HepG2 (cell line): ENCODE measurements around the gene CDC42EP5. TPM values are rescaled to one million over a fixed set of nuclear protein-coding genes. Genes with fewer than 3 reads are reported as not detected.
A peak's percentile ranks its signal among the peaks of the same experiment; 100 is the strongest.

Experiments
- ARNT2 ChIP-seq: sonication (generic); formaldehyde crosslinking; IDR thresholded peaks from 2 replicates; pipeline ENCODE4 v1.8.0; 2022; ENCODE audit warnings: mild to moderate bottlenecking, low read depth, missing genetic modification reagents, moderate library complexity
- EEA1 ChIP-seq: sonication (generic); formaldehyde crosslinking; IDR thresholded peaks from 2 replicates; pipeline ENCODE4 v1.5.1; 2020; ENCODE audit warnings: mild to moderate bottlenecking, missing genetic modification reagents, borderline replicate concordance
- EHMT2 ChIP-seq: fragments of 200-600 bp; sonication (generic); IDR thresholded peaks from 2 replicates; pipeline ENCODE4 v1.7.0; 2017; ENCODE audit warnings: antibody characterized with exemption, low read depth, low read length, borderline replicate concordance
- KDM4B ChIP-seq: sonication (generic); formaldehyde crosslinking; IDR thresholded peaks from 2 replicates; pipeline ENCODE4 v1.4.0; 2020; ENCODE audit warnings: missing genetic modification reagents
- MAF1 ChIP-seq: sonication (generic); formaldehyde crosslinking; IDR thresholded peaks from 2 replicates; pipeline ENCODE4 v1.5.0; 2020; ENCODE audit warnings: missing genetic modification reagents, borderline replicate concordance
- SMAD1 ChIP-seq: sonication (generic); formaldehyde crosslinking; IDR thresholded peaks from 2 replicates; pipeline ENCODE4 v1.4.0; 2020; ENCODE audit warnings: missing genetic modification reagents, low read depth, mild to moderate bottlenecking, borderline replicate concordance
- SOX13 ChIP-seq, 3 experiments: fragments of 450-650 bp in 1 of 3; sonication (generic) in 1 of 3; formaldehyde crosslinking in 1 of 3; IDR thresholded peaks in 2 of 3; conservative IDR thresholded peaks in 1 of 3; 2 replicates each; pipeline versions ENCODE4 v1.5.0 to v1.6.1; 2016 to 2020; ENCODE audit warnings: antibody characterized with exemption in 1 of 3, mild to moderate bottlenecking in 1 of 3, missing compliant biosample characterization in 1 of 3, missing genetic modification reagents in 1 of 3, moderate library complexity in 1 of 3
- SRSF9 ChIP-seq: fragments of 200-400 bp; formaldehyde crosslinking; IDR thresholded peaks from 2 replicates; pipeline ENCODE4 v1.6.1; 2018; ENCODE audit warnings: borderline replicate concordance, mild to moderate bottlenecking, low read depth, low read length; ENCODE audit not compliant: insufficient read depth, poor library complexity, severe bottlenecking
- ZBTB1 ChIP-seq: sonication (generic); formaldehyde crosslinking; IDR thresholded peaks from 2 replicates; pipeline ENCODE4 v1.4.0; 2020; ENCODE audit warnings: missing genetic modification reagents, borderline replicate concordance
- ZNF124 ChIP-seq: sonication (generic); formaldehyde crosslinking; IDR thresholded peaks from 2 replicates; pipeline ENCODE4 v1.4.0; 2020; ENCODE audit warnings: missing genetic modification reagents
- ZNF3 ChIP-seq: IDR thresholded peaks from 2 replicates; pipeline ENCODE4 v1.7.0; 2017; ENCODE audit warnings: inconsistent platforms
- ZNF468 ChIP-seq: sonication (generic); formaldehyde crosslinking; IDR thresholded peaks from 2 replicates; pipeline ENCODE4 v1.8.0; 2022; ENCODE audit warnings: mild to moderate bottlenecking, moderate library complexity, missing genetic modification reagents
- ZNF484 ChIP-seq: sonication (generic); formaldehyde crosslinking; IDR thresholded peaks from 2 replicates; pipeline ENCODE4 v1.5.1; 2020; ENCODE audit warnings: mild to moderate bottlenecking, low read depth, missing genetic modification reagents, borderline replicate concordance
- ZNF816 ChIP-seq: sonication (generic); formaldehyde crosslinking; IDR thresholded peaks from 2 replicates; pipeline ENCODE4 v1.8.0; 2022; ENCODE audit warnings: missing genetic modification reagents, mild to moderate bottlenecking, borderline replicate concordance
- polyA plus RNA-seq, 8 experiments: library from polyadenylated mRNA; depleted of rRNA in 3 of 8; stranded (reverse) in 7 of 8; unstranded in 1 of 8; fragments of >200 nt; fragmentation: Illumina TruSeq in 4 of 8; extraction: Trizol in 4 of 8; gene quantifications; 2 replicates each; pipeline versions ENCODE4 v1.2.1 to v1.2.3, GENCODE V29; 2011 to 2016; ENCODE audit warnings: low read depth in 4 of 8, missing spikeins in 1 of 8, mixed read lengths in 1 of 8; ENCODE audit not compliant: insufficient read depth in 1 of 8
- total RNA-seq, 5 experiments: library from RNA; depleted of rRNA; stranded (reverse); fragments of >200 nt; fragmentation: Illumina TruSeq; extraction: Trizol; gene quantifications; 2 replicates each; pipeline ENCODE4 v1.2.3, GENCODE V29; 2016; ENCODE audit warnings: low read depth in 1 of 5
- TF ChIP-seq, protein P1 (sequence below): sonication (generic); formaldehyde crosslinking; IDR thresholded peaks from 2 replicates; pipeline ENCODE4 v1.4.0; 2020; ENCODE audit warnings: mild to moderate bottlenecking, low read depth, missing genetic modification reagents
- TF ChIP-seq, protein P2 (sequence below): sonication (generic); formaldehyde crosslinking; IDR thresholded peaks from 2 replicates; pipeline ENCODE4 v1.4.0; 2020; ENCODE audit warnings: missing genetic modification reagents, mild to moderate bottlenecking, borderline replicate concordance
- TF ChIP-seq, protein P3 (sequence below): sonication (generic); formaldehyde crosslinking; IDR thresholded peaks from 2 replicates; pipeline ENCODE4 v1.4.0; 2020; ENCODE audit warnings: missing genetic modification reagents, borderline replicate concordance

CDC42EP5 gene
- total and polyA plus RNA-seq, 2 of the 13 experiments (the other 11 are each of a cell fraction or from before 2014, with no cell fraction given): 0.41 to 1.6 TPM

DNA sequence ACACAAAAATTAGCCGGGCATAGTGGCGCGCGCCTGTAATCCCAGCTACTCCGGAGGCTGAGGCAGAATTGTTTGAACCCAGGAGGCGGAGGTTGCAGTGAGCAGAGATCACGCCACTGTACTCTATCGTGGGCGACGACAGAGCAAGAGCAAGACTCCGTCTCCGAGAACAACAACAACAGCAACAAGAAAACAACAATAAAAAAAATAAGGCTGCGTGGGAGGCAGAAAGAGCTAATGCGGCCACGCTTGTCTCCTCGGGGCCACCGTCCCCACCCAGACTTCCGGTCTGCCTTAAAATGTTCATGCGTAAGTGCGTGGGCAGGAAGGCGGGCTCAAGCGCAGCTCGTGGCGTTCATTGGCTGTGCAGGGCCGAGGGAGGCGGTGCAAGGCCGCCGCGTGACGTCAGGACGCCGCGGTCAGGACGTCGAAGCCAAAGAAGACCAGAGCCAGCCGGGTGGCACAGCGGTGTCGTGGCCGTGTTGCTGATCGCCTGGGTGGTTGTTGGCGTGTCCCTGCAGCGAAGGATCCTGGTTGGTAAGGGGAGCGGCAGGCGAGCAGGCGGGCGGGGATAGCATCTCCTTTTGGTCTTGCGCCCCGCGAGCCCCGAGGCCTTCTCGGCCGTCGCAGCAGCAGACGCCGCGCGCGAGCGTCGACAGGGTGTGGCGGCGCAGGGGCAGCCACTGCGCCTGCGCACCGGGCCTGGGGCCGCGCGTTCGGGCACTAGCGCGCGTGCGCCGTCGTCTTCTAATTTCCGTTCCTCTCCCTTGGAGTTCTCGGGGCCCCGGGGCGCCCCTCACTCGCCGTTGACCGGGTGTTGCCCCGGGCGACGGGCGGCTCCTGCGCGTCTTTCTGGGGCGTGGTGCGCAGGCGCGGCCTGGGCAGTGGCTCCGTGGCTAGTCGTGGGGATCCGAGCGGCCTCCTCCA, 24.1 kb downstream of the CDC42EP5 start, which contains the start of gene LENG8 (continued):
- TF ChIP-seq, protein P1, sequence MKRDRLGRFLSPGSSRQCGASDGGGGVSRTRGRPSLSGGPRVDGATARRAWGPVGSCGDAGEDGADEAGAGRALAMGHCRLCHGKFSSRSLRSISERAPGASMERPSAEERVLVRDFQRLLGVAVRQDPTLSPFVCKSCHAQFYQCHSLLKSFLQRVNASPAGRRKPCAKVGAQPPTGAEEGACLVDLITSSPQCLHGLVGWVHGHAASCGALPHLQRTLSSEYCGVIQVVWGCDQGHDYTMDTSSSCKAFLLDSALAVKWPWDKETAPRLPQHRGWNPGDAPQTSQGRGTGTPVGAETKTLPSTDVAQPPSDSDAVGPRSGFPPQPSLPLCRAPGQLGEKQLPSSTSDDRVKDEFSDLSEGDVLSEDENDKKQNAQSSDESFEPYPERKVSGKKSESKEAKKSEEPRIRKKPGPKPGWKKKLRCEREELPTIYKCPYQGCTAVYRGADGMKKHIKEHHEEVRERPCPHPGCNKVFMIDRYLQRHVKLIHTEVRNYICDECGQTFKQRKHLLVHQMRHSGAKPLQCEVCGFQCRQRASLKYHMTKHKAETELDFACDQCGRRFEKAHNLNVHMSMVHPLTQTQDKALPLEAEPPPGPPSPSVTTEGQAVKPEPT: peak; percentile 96
- TF ChIP-seq SRSF9 (no peak), KDM4B (CRISPR knock-in tag) (peak; percentile 57; the same call in 1 of the 2 replicates), ZBTB1 (CRISPR knock-in tag) (no peak), EEA1 (CRISPR knock-in tag) (no peak), ZNF468 (no peak), ZNF124 (CRISPR knock-in tag) (no peak), ZNF484 (CRISPR knock-in tag) (no peak), EHMT2 (no peak), ZNF816 (CRISPR knock-in tag) (no peak), SOX13 (IDR thresholded peaks at IDR 0.05) (no peak), SOX13 (CRISPR knock-in tag; conservative IDR thresholded peaks at IDR 0.05 in 1 of 2, IDR thresholded peaks at IDR 0.05 in 1 of 2) (peak in 1 of 2 experiments; percentile 13; a peak in 1 of 4 replicates), ZNF3 (no peak; the same call in 1 of the 2 replicates), MAF1 (CRISPR knock-in tag) (0 out of 2 replicates have a peak, but pooled peaks have one; percentile 14), ARNT2 (CRISPR knock-in tag) (peak; percentile 85; the same call in 1 of the 2 replicates), SMAD1 (CRISPR knock-in tag) (0 out of 2 replicates have a peak, but pooled peaks have one; percentile 86)
- TF ChIP-seq, protein P2, sequence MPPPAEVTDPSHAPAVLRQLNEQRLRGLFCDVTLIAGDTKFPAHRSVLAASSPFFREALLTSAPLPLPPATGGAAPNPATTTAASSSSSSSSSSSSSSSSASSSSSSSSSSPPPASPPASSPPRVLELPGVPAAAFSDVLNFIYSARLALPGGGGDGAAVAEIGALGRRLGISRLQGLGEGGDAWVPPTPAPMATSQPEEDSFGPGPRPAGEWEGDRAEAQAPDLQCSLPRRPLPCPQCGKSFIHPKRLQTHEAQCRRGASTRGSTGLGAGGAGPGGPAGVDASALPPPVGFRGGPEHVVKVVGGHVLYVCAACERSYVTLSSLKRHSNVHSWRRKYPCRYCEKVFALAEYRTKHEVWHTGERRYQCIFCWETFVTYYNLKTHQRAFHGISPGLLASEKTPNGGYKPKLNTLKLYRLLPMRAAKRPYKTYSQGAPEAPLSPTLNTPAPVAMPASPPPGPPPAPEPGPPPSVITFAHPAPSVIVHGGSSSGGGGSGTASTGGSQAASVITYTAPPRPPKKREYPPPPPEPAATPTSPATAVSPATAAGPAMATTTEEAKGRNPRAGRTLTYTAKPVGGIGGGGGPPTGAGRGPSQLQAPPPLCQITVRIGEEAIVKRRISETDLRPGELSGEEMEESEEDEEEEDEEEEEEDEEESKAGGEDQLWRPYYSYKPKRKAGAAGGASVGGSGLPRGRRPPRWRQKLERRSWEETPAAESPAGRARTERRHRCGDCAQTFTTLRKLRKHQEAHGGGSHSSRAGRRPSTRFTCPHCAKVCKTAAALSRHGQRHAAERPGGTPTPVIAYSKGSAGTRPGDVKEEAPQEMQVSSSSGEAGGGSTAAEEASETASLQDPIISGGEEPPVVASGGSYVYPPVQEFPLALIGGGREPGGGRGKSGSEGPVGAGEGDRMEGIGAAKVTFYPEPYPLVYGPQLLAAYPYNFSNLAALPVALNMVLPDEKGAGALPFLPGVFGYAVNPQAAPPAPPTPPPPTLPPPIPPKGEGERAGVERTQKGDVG (CRISPR knock-in tag): no peak
- TF ChIP-seq, protein P3, sequence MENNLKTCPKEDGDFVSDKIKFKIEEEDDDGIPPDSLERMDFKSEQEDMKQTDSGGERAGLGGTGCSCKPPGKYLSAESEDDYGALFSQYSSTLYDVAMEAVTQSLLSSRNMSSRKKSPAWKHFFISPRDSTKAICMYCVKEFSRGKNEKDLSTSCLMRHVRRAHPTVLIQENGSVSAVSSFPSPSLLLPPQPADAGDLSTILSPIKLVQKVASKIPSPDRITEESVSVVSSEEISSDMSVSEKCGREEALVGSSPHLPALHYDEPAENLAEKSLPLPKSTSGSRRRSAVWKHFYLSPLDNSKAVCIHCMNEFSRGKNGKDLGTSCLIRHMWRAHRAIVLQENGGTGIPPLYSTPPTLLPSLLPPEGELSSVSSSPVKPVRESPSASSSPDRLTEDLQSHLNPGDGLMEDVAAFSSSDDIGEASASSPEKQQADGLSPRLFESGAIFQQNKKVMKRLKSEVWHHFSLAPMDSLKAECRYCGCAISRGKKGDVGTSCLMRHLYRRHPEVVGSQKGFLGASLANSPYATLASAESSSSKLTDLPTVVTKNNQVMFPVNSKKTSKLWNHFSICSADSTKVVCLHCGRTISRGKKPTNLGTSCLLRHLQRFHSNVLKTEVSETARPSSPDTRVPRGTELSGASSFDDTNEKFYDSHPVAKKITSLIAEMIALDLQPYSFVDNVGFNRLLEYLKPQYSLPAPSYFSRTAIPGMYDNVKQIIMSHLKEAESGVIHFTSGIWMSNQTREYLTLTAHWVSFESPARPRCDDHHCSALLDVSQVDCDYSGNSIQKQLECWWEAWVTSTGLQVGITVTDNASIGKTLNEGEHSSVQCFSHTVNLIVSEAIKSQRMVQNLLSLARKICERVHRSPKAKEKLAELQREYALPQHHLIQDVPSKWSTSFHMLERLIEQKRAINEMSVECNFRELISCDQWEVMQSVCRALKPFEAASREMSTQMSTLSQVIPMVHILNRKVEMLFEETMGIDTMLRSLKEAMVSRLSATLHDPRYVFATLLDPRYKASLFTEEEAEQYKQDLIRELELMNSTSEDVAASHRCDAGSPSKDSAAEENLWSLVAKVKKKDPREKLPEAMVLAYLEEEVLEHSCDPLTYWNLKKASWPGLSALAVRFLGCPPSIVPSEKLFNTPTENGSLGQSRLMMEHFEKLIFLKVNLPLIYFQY: no peak
